Measurements from ENCODE around the gene KCNA1. TPM values are rescaled to one million over a fixed set of nuclear protein-coding genes. Genes with fewer than 3 reads are reported as not detected.

The KCNA1 gene
- total RNA-seq, 2 donors from 2014 or later, result not detected

GRCh38 chr12:4910502-4911315 lies 1.0 kb downstream of the KCNA1 start:
- Histone ChIP-seq H3K4me1 (ENCODE audit: control insufficient read depth, insufficient read depth, low read length) (peaks cover 5% of the 10 kb centered on the region), H3K9me3 (ENCODE audit: control insufficient read depth, low read length) (peaks cover 9% of the 10 kb centered on the region), H3K36me3 (ENCODE audit: control insufficient read depth, insufficient read depth, low read length) (no peaks in the 10 kb centered on the region), H3K9ac (ENCODE audit: extremely low read depth, low read length, poor library complexity, severe bottlenecking) (no peak overlapping the region), H3K4me3 (ENCODE audit: low read length) (no peak overlapping the region), H3K27me3 (ENCODE audit: control insufficient read depth, insufficient read depth, low read length, poor library complexity, severe bottlenecking) (peaks cover 100% of the 10 kb centered on the region), H3K27ac (ENCODE audit: low read depth, low read length) (no peak overlapping the region)
- TF ChIP-seq, protein P1, sequence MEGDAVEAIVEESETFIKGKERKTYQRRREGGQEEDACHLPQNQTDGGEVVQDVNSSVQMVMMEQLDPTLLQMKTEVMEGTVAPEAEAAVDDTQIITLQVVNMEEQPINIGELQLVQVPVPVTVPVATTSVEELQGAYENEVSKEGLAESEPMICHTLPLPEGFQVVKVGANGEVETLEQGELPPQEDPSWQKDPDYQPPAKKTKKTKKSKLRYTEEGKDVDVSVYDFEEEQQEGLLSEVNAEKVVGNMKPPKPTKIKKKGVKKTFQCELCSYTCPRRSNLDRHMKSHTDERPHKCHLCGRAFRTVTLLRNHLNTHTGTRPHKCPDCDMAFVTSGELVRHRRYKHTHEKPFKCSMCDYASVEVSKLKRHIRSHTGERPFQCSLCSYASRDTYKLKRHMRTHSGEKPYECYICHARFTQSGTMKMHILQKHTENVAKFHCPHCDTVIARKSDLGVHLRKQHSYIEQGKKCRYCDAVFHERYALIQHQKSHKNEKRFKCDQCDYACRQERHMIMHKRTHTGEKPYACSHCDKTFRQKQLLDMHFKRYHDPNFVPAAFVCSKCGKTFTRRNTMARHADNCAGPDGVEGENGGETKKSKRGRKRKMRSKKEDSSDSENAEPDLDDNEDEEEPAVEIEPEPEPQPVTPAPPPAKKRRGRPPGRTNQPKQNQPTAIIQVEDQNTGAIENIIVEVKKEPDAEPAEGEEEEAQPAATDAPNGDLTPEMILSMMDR (conservative IDR thresholded peaks at IDR 0.05), result no peak
- Mint-ChIP-seq H3K27me3 (ENCODE audit: insufficient read depth) (peaks cover 18% of the 10 kb centered on the region), H3K36me3 (ENCODE audit: low read depth) (peaks cover 4% of the 10 kb centered on the region), H3K9me3 (peaks cover 16% of the 10 kb centered on the region), H3K4me3 (peak overlapping the region; percentile 50), H3K27ac (no peak overlapping the region), H3K4me1 (peaks cover 15% of the 10 kb centered on the region)
- DNase-seq, result peak; percentile 70
- 9 to 10% methylated on average over 18 to 48 of the region's 49 CpGs for WGBS, 2 experiments (ENCODE audit: insufficient coverage in 1 of 2, insufficient read length in 1 of 2)

DNA sequence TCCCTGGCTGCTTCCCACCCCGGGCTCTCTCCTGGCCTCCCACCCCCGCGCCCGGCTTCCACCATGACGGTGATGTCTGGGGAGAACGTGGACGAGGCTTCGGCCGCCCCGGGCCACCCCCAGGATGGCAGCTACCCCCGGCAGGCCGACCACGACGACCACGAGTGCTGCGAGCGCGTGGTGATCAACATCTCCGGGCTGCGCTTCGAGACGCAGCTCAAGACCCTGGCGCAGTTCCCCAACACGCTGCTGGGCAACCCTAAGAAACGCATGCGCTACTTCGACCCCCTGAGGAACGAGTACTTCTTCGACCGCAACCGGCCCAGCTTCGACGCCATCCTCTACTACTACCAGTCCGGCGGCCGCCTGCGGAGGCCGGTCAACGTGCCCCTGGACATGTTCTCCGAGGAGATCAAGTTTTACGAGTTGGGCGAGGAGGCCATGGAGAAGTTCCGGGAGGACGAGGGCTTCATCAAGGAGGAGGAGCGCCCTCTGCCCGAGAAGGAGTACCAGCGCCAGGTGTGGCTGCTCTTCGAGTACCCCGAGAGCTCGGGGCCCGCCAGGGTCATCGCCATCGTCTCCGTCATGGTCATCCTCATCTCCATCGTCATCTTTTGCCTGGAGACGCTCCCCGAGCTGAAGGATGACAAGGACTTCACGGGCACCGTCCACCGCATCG lies 1.8 kb downstream of the KCNA1 start:
- H3K36me3 Mint-ChIP-seq (ENCODE audit: low read depth), result peaks cover 4% of the 10 kb centered on the region
- H3K27me3 ChIP-seq (ENCODE audit: control insufficient read depth, insufficient read depth, low read length, poor library complexity, severe bottlenecking), result peaks cover 100% of the 10 kb centered on the region
- H3K4me3 Mint-ChIP-seq, result no peak overlapping the region
- H3K4me3 ChIP-seq (ENCODE audit: low read length), result no peak overlapping the region
- peaks cover 9% of the 10 kb centered on the region for H3K9me3 ChIP-seq (ENCODE audit: control insufficient read depth, low read length)
- H3K36me3 ChIP-seq (ENCODE audit: control insufficient read depth, insufficient read depth, low read length), result no peaks in the 10 kb centered on the region
- peaks cover 5% of the 10 kb centered on the region for H3K4me1 ChIP-seq (ENCODE audit: control insufficient read depth, insufficient read depth, low read length)
- no peak overlapping the region for H3K27ac Mint-ChIP-seq
- no peak overlapping the region for H3K9ac ChIP-seq (ENCODE audit: extremely low read depth, low read length, poor library complexity, severe bottlenecking)
- peaks cover 16% of the 10 kb centered on the region for H3K9me3 Mint-ChIP-seq
- WGBS, 2 experiments (ENCODE audit: insufficient coverage in 1 of 2, insufficient read length in 1 of 2), result 91 to 95% methylated on average over 40 to 61 of the region's 61 CpGs
- peaks cover 26% of the 10 kb centered on the region for H3K27me3 Mint-ChIP-seq (ENCODE audit: insufficient read depth)
- DNase-seq, result no peak
- no peak overlapping the region for H3K27ac ChIP-seq (ENCODE audit: low read depth, low read length)
- TF ChIP-seq, protein P1 (conservative IDR thresholded peaks at IDR 0.05), result no peak
- H3K4me1 Mint-ChIP-seq, result peaks cover 15% of the 10 kb centered on the region

- H3K27me3 ChIP-seq (ENCODE audit: control insufficient read depth, insufficient read depth, low read length, poor library complexity, severe bottlenecking), result peaks cover 100% of the 10 kb centered on the region
- WGBS, 2 experiments (ENCODE audit: insufficient coverage in 1 of 2, insufficient read length in 1 of 2), result 90 to 91% methylated on average over 2 to 4 of the region's 4 CpGs
- no peak overlapping the region for H3K9ac ChIP-seq (ENCODE audit: extremely low read depth, low read length, poor library complexity, severe bottlenecking)
- Mint-ChIP-seq H3K27ac (no peak overlapping the region), H3K4me3 (no peak overlapping the region), H3K36me3 (ENCODE audit: low read depth) (peaks cover 4% of the 10 kb centered on the region), H3K4me1 (peaks cover 8% of the 10 kb centered on the region), H3K9me3 (peaks cover 16% of the 10 kb centered on the region), H3K27me3 (ENCODE audit: insufficient read depth) (peaks cover 56% of the 10 kb centered on the region)
- no peak overlapping the region for H3K27ac ChIP-seq (ENCODE audit: low read depth, low read length)
- H3K4me3 ChIP-seq (ENCODE audit: low read length), result no peak overlapping the region
- no peaks in the 10 kb centered on the region for H3K4me1 ChIP-seq (ENCODE audit: control insufficient read depth, insufficient read depth, low read length)
- TF ChIP-seq, protein P1 (conservative IDR thresholded peaks at IDR 0.05), result no peak
- H3K36me3 ChIP-seq (ENCODE audit: control insufficient read depth, insufficient read depth, low read length), result no peaks in the 10 kb centered on the region
- peaks cover 9% of the 10 kb centered on the region for H3K9me3 ChIP-seq (ENCODE audit: control insufficient read depth, low read length)
- DNase-seq, result no peak
These were observed 5.0 kb downstream of the KCNA1 start for GRCh38 chr12:4914720-4915119.

Measured in endodermal cell (in vitro differentiated cells).